Calu3 (cell line): ENCODE results near the gene PRKAG2. TPM values are rescaled to one million over a fixed set of nuclear protein-coding genes. Genes with fewer than 3 reads are reported as not detected.

Experiments used
- BruUV-seq: library from RNA; stranded (reverse); fragments of 400-500 nt; replicated peaks from 2 replicates; lab custom pipeline; 2021; lab: Mats Ljungman, UMichigan
- CTCF ChIA-PET: fragments of 300-600 bp; sonication (Branson Sonifier 250); formaldehyde crosslinking; loops from one replicate; lab custom pipeline; 2022; ENCODE audit warnings: antibody characterized with exemption; lab: Charles Lee
- DNase-seq: peaks from one replicate; pipeline ENCODE4 v3.0.0; 2022
- H3K27ac Mint-ChIP-seq: one replicate; pipeline ENCODE4 v1.8.0; 2022; ENCODE audit warnings: mixed read lengths; ENCODE audit not compliant: unreplicated experiment
- H3K27me3 Mint-ChIP-seq: one replicate; pipeline ENCODE4 v1.8.0; 2022; ENCODE audit warnings: mixed read lengths; ENCODE audit not compliant: unreplicated experiment
- H3K36me3 Mint-ChIP-seq: one replicate; pipeline ENCODE4 v1.8.0; 2022; ENCODE audit warnings: mild to moderate bottlenecking, moderate library complexity, mixed read lengths; ENCODE audit not compliant: insufficient read depth, unreplicated experiment
- H3K4me1 Mint-ChIP-seq: one replicate; pipeline ENCODE4 v1.8.0; 2022; ENCODE audit warnings: mild to moderate bottlenecking, low read depth, mixed read lengths; ENCODE audit not compliant: unreplicated experiment
- H3K4me3 Mint-ChIP-seq: one replicate; pipeline ENCODE4 v1.8.0; 2022; ENCODE audit warnings: mild to moderate bottlenecking, low read depth, moderate library complexity, mixed read lengths; ENCODE audit not compliant: unreplicated experiment
- H3K9me3 Mint-ChIP-seq: one replicate; pipeline ENCODE4 v1.8.0; 2022; ENCODE audit warnings: low read depth, mixed read lengths; ENCODE audit not compliant: unreplicated experiment
- CTCF ChIP-seq: fragments of 200-600 bp; IDR thresholded peaks from one replicate; pipeline ENCODE4 v1.8.0; 2022; ENCODE audit warnings: antibody characterized with exemption; ENCODE audit not compliant: unreplicated experiment
- intact Hi-C: fragments of 100-400 bp; cut with micrococcal nuclease; formaldehyde crosslinking; loops from one replicate; pipeline ENCODE4 v1.10.0; 2022; ENCODE audit not compliant: unreplicated experiment
- total RNA-seq: library from RNA; stranded (reverse); gene quantifications from 2 replicates; pipeline ENCODE4 v1.2.3, GENCODE V29; 2022

PRKAG2 gene
- total RNA-seq, 1 experiment from 2014 or later = 22.4 TPM

GRCh38 chr7:151857866-151858450 lies 19.0 kb downstream of the PRKAG2 start:
- intact Hi-C loops = no loop called here
- CTCF ChIA-PET = no interaction called here
- Mint-ChIP-seq H3K27ac (no peak overlapping the region), H3K27me3 (peaks cover 55% of the 10 kb centered on the region), H3K9me3 (no peaks in the 10 kb centered on the region), H3K4me1 (no peaks in the 10 kb centered on the region), H3K4me3 (no peak overlapping the region), H3K36me3 (no peaks in the 10 kb centered on the region)
- no peak for DNase-seq
- no TSS peak for BruUV-seq
- no peak for TF ChIP-seq CTCF

GRCh38 chr7:151857412-151857811 lies 19.5 kb downstream of the PRKAG2 start:
- BruUV-seq = no TSS peak
- H3K36me3 Mint-ChIP-seq = no peaks in the 10 kb centered on the region
- peaks cover 57% of the 10 kb centered on the region for H3K27me3 Mint-ChIP-seq

DNA sequence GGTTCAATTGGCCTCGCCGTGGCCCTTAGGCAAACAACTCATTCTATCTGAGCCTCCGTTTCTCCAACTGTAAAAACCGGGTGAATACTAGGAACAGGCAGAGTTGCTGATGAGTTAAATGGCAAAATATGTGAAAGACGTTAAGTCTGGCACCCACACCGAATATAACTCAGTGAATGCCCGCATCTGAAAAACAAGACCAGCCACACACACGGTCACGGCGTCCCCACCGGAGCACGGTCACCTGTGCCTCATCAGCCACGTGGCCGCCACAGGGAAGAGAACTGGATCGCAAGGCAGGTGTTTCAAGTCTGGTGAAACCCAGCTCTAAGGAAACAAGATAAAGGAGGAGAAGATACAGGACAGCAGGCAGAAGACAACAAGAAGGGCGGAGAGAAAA lies 20.4 kb downstream of the PRKAG2 start:
- CTCF ChIA-PET = interaction anchor here (0.7 kb wide), 1 partner anchor 111 kb away, joined by 3 read pairs; no protein-coding TSS in a partner anchor
- Mint-ChIP-seq H3K36me3 (no peaks in the 10 kb centered on the region), H3K4me3 (no peak overlapping the region), H3K27ac (no peak overlapping the region), H3K27me3 (peaks cover 49% of the 10 kb centered on the region), H3K9me3 (no peaks in the 10 kb centered on the region), H3K4me1 (peaks cover 3% of the 10 kb centered on the region)
- no peak for DNase-seq
- intact Hi-C loops = no loop called here
- TF ChIP-seq CTCF = no peak
- no TSS peak for BruUV-seq

More at GRCh38 chr7:151857412-151857811, 19.5 kb downstream of the PRKAG2 start:
- no peak overlapping the region for H3K27ac Mint-ChIP-seq
- no peak for TF ChIP-seq CTCF
- H3K9me3 Mint-ChIP-seq = no peaks in the 10 kb centered on the region
- no peaks in the 10 kb centered on the region for H3K4me1 Mint-ChIP-seq
- DNase-seq = no peak
- H3K4me3 Mint-ChIP-seq = no peak overlapping the region
- intact Hi-C loops = no loop called here
- CTCF ChIA-PET = interaction anchor here (0.7 kb wide), 1 partner anchor 112 kb away, joined by 3 read pairs; no protein-coding TSS in a partner anchor

- Mint-ChIP-seq H3K9me3 (no peaks in the 10 kb centered on the region), H3K4me1 (peaks cover 7% of the 10 kb centered on the region), H3K27me3 (peaks cover 49% of the 10 kb centered on the region), H3K27ac (no peak overlapping the region), H3K36me3 (no peaks in the 10 kb centered on the region), H3K4me3 (no peak overlapping the region)
- no peak for DNase-seq
- no peak for TF ChIP-seq CTCF
- CTCF ChIA-PET = no interaction called here
- no TSS peak for BruUV-seq
- intact Hi-C loops = no loop called here
Measured at GRCh38 chr7:151856098-151856497, 20.8 kb downstream of the PRKAG2 start.
